Cerebellar cortex (tissue), 1 donor: ENCODE results near the gene ZRANB3.
A peak's percentile ranks its signal among the peaks of the same experiment; 100 is the strongest.

ENCODE experiments used
- DNase-seq: peaks from one replicate; pipeline ENCODE4 v3.0.0-alpha.2; 2015; ENCODE audit warnings: low spot score

ZRANB3 gene

GRCh38 chr2:135248611-135249010 is 282.4 kb downstream of the ZRANB3 start:
- DNase-seq, result no peak

- DNase-seq, result no peak
These were observed 284.2 kb downstream of the ZRANB3 start for GRCh38 chr2:135246711-135247270.

DNA sequence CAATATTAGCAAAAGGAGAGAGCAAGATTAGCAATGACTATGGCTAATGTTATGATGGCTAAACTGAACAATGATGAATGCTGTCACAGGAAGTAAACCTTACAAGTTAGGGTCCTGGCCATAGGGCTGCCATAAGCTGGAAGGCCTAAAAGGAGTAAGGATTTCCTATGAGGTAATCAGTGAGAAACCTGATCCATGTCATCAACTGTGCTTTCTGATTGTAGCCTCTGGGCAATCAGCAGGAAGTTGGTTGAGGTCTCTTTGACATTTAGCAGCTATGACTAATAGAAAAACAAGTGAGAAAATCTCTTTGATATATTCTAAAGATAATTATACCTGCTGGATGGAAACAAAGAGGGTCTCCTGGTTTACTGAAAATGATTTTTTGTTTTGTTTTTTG is 285.9 kb downstream of the ZRANB3 start:
- DNase-seq, result no peak

GRCh38 chr2:135238651-135239050 is 292.4 kb downstream of the ZRANB3 start:
- no peak for DNase-seq

DNA sequence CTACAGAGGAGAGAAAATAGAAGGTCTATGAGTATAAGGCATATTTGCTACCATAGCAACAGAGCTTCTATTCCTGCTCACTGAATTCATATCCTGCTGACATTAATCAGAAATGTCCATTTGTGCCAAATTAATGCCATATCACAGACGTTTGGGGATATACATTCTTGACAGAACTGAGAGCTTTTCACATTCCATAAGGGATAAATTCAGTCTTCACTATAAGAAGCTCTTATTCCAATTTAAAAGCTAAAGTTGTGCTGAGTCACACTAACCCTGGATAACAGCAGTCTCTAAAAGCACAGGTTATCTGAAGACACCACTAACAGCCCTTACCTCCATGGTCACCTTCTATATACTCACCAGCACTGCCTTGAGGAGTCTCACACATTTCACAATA is 300.9 kb downstream of the ZRANB3 start:
- no peak for DNase-seq

- no peak for DNase-seq
These were observed 303.6 kb downstream of the ZRANB3 start for GRCh38 chr2:135227386-135227785.

GRCh38 chr2:135226961-135227360 is 304.1 kb downstream of the ZRANB3 start:
- DNase-seq, result no peak

- no peak for DNase-seq
These were observed 305.2 kb downstream of the ZRANB3 start for GRCh38 chr2:135225781-135226180.

DNA sequence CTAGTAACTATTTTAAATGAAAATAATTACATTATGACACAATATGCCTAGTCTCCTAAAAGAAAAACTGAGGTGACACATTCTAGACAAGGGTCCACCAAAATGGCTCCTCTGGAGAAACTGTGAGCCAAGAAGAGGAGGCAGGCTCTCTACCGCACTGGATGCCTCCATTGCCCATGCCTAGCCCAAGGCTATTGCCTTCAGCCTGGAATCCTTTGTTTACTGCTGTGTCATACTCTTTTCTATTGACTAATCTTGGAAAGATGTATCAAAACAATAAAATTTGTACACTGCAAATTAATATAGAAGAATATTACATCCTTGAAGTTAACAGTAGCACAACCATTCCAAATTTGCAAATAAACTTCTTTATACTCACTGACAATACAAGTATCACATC is 311.8 kb downstream of the ZRANB3 start:
- no peak for DNase-seq

DNA sequence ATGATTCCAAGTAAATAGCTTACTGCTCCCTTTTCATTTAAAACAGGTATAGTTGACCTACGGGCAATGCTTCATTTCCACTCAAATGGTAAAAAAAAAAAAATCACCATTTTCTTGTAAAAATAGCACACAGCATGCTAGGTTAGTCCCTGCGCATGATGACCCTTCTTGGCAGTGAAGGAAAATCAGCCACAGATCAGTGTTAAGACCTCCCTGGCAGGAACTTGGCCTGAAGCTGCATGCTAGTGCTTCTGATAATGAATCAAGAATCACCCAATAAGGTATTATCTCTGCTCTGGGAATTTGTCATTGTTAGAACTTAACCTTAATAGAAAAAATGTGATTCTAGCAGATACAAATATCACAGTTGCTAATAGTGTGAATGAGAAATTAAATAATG is 312.6 kb downstream of the ZRANB3 start:
- peak; percentile 64 for DNase-seq

GRCh38 chr2:135212757-135213156 is 318.3 kb downstream of the ZRANB3 start:
- no peak for DNase-seq

- DNase-seq, result no peak
These were observed 323.0 kb downstream of the ZRANB3 start for GRCh38 chr2:135208016-135208415.

- DNase-seq, result no peak
These were observed 327.1 kb downstream of the ZRANB3 start for GRCh38 chr2:135203944-135204343.

GRCh38 chr2:135202751-135203150 is 328.3 kb downstream of the ZRANB3 start:
- DNase-seq, result no peak

DNA sequence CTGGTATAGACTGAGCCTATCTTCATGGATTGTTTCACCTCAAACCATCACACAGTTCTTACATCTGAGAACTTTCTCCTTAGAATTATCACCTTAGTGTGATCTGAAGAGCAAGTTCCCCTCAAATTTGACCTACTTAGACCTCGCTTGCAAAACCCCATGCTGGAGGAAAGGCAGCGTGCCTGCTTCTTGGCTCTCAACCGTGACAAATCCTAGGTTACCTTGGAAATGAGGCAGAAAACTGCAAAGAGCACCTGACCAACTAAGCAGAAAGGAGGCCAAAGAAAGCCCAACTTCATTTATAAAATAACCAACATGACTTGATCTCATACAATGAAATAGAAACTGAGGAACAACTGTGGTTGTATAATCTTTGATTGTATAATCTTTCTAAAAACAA is 332.5 kb downstream of the ZRANB3 start:
- peak; percentile 67 for DNase-seq

DNA sequence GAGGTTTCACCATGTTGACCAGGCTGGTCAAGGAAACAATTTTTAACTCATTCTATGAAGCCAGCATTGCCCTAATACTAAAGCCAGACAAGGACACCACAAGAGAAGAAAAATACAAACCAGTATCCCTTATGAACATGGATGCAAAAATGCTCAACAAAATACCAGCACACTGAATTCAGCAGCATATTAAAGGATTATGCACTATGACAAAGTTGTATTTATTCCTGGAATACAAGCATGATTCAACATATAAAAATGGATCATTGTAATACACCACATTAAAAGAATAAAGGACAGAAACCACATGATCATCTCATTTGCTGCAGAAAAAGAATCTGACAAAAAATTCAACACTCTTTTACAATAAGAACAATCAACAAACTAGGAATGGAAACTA is 340.2 kb downstream of the ZRANB3 start:
- DNase-seq, result no peak

- no peak for DNase-seq
These were observed 341.9 kb downstream of the ZRANB3 start for GRCh38 chr2:135189148-135189547.

GRCh38 chr2:135187270-135187669 is 343.7 kb downstream of the ZRANB3 start:
- DNase-seq, result no peak

DNA sequence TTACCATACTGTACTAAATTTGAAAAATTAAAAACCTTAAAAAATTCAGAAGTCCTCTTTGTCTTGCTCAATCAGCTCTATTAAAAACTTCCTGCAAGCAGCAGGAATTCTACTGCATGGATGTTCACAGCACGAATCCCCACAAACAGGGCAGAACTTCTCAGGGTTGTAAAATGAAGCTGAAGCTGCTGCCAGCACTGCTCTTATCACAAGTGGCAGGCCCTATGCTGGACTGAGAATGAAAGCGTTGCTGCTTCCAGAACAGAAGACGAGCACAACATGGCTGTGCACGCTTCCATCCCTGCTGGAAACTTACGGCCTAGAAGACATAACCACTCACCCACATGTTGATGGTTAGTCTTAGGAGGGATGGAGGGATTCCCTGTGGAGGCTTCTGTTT is 345.0 kb downstream of the ZRANB3 start:
- DNase-seq, result no peak

GRCh38 chr2:135183822-135184221 is 347.2 kb downstream of the ZRANB3 start:
- DNase-seq, result no peak

GRCh38 chr2:135182601-135183000 is 348.4 kb downstream of the ZRANB3 start:
- no peak for DNase-seq

GRCh38 chr2:135182190-135182589 is 348.8 kb downstream of the ZRANB3 start:
- no peak for DNase-seq

DNA sequence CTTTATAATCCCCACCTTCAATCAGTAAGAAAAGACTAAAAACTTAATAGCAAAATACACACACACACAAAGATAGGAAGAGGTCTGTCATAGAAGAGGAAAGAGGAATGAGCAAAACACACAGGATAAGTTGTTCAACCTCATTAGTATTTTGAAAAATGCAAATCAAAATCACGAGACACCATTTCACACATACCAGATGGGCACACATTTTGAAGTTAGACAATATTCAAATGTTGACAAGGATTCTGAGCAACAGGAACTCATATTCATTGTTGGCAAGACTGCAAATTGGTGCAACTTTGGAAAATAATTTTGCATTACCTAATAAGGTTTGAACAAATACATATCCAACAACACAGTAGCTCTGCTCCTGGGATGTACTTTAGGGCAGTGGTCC is 351.3 kb downstream of the ZRANB3 start:
- no peak for DNase-seq

- DNase-seq, result no peak
These were observed 355.8 kb downstream of the ZRANB3 start for GRCh38 chr2:135175177-135175576.

GRCh38 chr2:135174810-135175093 is 356.3 kb downstream of the ZRANB3 start:
- no peak for DNase-seq
